CD14-positive monocyte (primary cell): Measurements from ENCODE around the gene HTR7. TPM values are rescaled to one million over a fixed set of nuclear protein-coding genes. Genes with fewer than 3 reads are reported as not detected.

Experiments
- DNase-seq, 3 donors: peaks; one replicate each; pipeline ENCODE4 v3.0.0-alpha.2; 2011 to 2022
- H2AFZ ChIP-seq: 2 replicates; pipeline ENCODE4 v1.6.0; 2012; ENCODE audit warnings: mild to moderate bottlenecking, low read depth, low read length, inconsistent platforms; ENCODE audit not compliant: insufficient read depth, poor library complexity, severe bottlenecking
- H3K27ac ChIP-seq, 2 donors: 1 replicate in 1 of 2; 2 replicates in 1 of 2; pipeline ENCODE4 v1.5.1; 2012 to 2013; ENCODE audit warnings: low read length in 2 of 2, control low read depth in 1 of 2, inconsistent platforms in 1 of 2, low read depth in 1 of 2, mild to moderate bottlenecking in 1 of 2
- H3K27me3 ChIP-seq, 2 donors: one replicate each; pipeline versions ENCODE4 v1.6.0 to v1.6.1; 2011 to 2013; ENCODE audit warnings: low read length in 2 of 2; ENCODE audit not compliant: control insufficient read depth in 2 of 2, insufficient read depth in 2 of 2
- H3K36me3 ChIP-seq, 2 donors: replicated peaks in 1 of 2; 1 replicate in 1 of 2; 2 replicates in 1 of 2; pipeline versions ENCODE4 v1.5.1 to v1.6.1; 2012 to 2013; ENCODE audit warnings: low read length in 2 of 2, control low read depth in 1 of 2, inconsistent platforms in 1 of 2, mild to moderate bottlenecking in 1 of 2; ENCODE audit not compliant: insufficient read depth in 2 of 2, control insufficient read depth in 1 of 2
- H3K4me1 ChIP-seq, 2 donors: 1 replicate in 1 of 2; 2 replicates in 1 of 2; pipeline versions ENCODE4 v1.5.1 to v1.6.1; 2012 to 2013; ENCODE audit warnings: low read length in 2 of 2, control low read depth in 1 of 2, inconsistent platforms in 1 of 2, mild to moderate bottlenecking in 1 of 2, moderate library complexity in 1 of 2; ENCODE audit not compliant: insufficient read depth in 2 of 2, control insufficient read depth in 1 of 2
- H3K4me2 ChIP-seq: replicated peaks from 2 replicates; pipeline ENCODE3; 2012; ENCODE audit warnings: low read length, moderate library complexity, mild to moderate bottlenecking; ENCODE audit not compliant: poor library complexity, severe bottlenecking; ENCODE audit errors: extremely low read depth
- H3K4me3 ChIP-seq, 3 experiments: fragments of 200-600 bp in 1 of 3; sonication (generic) in 1 of 3; replicated peaks in 1 of 3; 1 replicate in 2 of 3; 2 replicates in 1 of 3; pipeline ENCODE4 v1.5.1; 2011 to 2013; ENCODE audit warnings: low read length in 3 of 3, mild to moderate bottlenecking in 3 of 3, control low read depth in 2 of 3, low read depth in 2 of 3, inconsistent platforms in 1 of 3, moderate library complexity in 1 of 3
- H3K79me2 ChIP-seq: 2 replicates; pipeline ENCODE4 v1.6.0; 2012; ENCODE audit warnings: mild to moderate bottlenecking, control low read depth, inconsistent platforms, low read length, moderate library complexity; ENCODE audit not compliant: insufficient read depth
- H3K9ac ChIP-seq: 2 replicates; pipeline ENCODE4 v1.6.0; 2017; ENCODE audit warnings: low read length, mild to moderate bottlenecking; ENCODE audit not compliant: insufficient read depth, poor library complexity, severe bottlenecking
- H3K9me3 ChIP-seq, 2 donors: replicated peaks in 1 of 2; 1 replicate in 1 of 2; 2 replicates in 1 of 2; pipeline versions ENCODE4 v1.5.1 to v1.6.1; 2012 to 2013; ENCODE audit warnings: low read length in 2 of 2, control low read depth in 1 of 2; ENCODE audit not compliant: control insufficient read depth in 1 of 2, insufficient read depth in 1 of 2
- H4K20me1 ChIP-seq: 2 replicates; pipeline ENCODE4 v1.6.0; 2012; ENCODE audit warnings: mild to moderate bottlenecking, low read length, control low read depth, moderate library complexity; ENCODE audit not compliant: insufficient read depth
- H3K27ac Mint-ChIP-seq, 7 donors: one replicate each; pipeline ENCODE4 v1.8.0; 2020; ENCODE audit warnings: mild to moderate bottlenecking in 7 of 7, mixed read lengths in 7 of 7, moderate library complexity in 6 of 7, inconsistent platforms in 2 of 7
- H3K27me3 Mint-ChIP-seq, 3 donors: one replicate each; pipeline ENCODE4 v1.8.0; 2021 to 2022; ENCODE audit warnings: low read depth in 3 of 3, mild to moderate bottlenecking in 3 of 3, mixed read lengths in 3 of 3, moderate library complexity in 3 of 3, inconsistent platforms in 1 of 3
- H3K36me3 Mint-ChIP-seq, 2 donors: one replicate each; pipeline ENCODE4 v1.8.0; 2020; ENCODE audit warnings: mixed read lengths in 2 of 2, inconsistent platforms in 1 of 2, mild to moderate bottlenecking in 1 of 2
- H3K4me1 Mint-ChIP-seq: one replicate; pipeline ENCODE4 v1.8.0; 2020; ENCODE audit warnings: mild to moderate bottlenecking, mixed read lengths
- H3K4me3 Mint-ChIP-seq, 2 donors: one replicate each; pipeline ENCODE4 v1.8.0; 2020; ENCODE audit warnings: mild to moderate bottlenecking in 2 of 2, mixed read lengths in 2 of 2, moderate library complexity in 1 of 2
- H3K9me3 Mint-ChIP-seq, 7 donors: one replicate each; pipeline ENCODE4 v1.8.0; 2020 to 2022; ENCODE audit warnings: mixed read lengths in 7 of 7, mild to moderate bottlenecking in 6 of 7, moderate library complexity in 6 of 7, inconsistent platforms in 2 of 7
- WGBS: methylation state at CpG from one replicate; pipeline ENCODE4 v1.1.5; 2013; ENCODE audit warnings: missing lambda C conversion rate; ENCODE audit not compliant: insufficient coverage; 5-methylcytosine and 5-hydroxymethylcytosine counted together
- intact Hi-C, 2 donors: fragments of 100-400 bp; cut with micrococcal nuclease; formaldehyde crosslinking; loops; one replicate each; pipeline versions ENCODE4 v1.15.0 to v1.15.1; 2023
- polyA plus RNA-seq, 3 donors: library from polyadenylated mRNA; depleted of rRNA in 1 of 3; unstranded in 2 of 3; stranded (reverse) in 1 of 3; fragments of 300-500 nt in 2 of 3; fragments of >200 nt in 1 of 3; fragmentation: Illumina TruSeq in 2 of 3; gene quantifications; 1 replicate in 2 of 3; 2 replicates in 1 of 3; pipeline ENCODE4 v1.2.3, GENCODE V29; 2012 to 2021
- TF ChIP-seq, protein P1 (sequence below): fragments of 200-600 bp; IDR thresholded peaks from one replicate; pipeline ENCODE4 v1.8.0; 2022; ENCODE audit warnings: antibody characterized with exemption, mild to moderate bottlenecking

Gene HTR7
- polyA plus RNA-seq, 3 donors = 0.95 to 1.6 (median 1.1) TPM

DNA sequence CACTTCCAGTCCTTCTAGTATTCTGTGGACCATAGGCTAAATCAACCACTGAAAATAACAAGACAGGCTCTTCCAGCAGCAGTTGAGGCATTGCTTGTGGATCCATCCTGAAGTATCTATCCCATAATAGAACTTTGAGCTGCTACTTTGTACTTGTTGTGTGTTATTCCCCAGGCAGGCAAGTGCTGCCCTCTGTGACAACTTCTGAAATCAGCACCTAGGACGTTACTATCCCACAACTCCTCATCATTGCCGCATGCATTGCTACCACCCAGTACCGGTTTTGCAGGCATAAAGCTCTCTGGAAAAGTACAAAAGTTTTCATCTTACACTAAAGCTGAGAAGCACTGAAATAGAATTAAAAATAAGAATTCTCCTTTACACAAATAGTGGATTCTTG, 145.3 kb downstream of the HTR7 start:
- Mint-ChIP-seq H3K27me3 (peaks cover 0 to 2% (median 2%) of the 10 kb centered on the region in 3 donors), H3K4me1 (no peaks in the 10 kb centered on the region), H3K27ac (no peak overlapping the region), H3K4me3 (no peak overlapping the region), H3K36me3 (no peaks in the 10 kb centered on the region), H3K9me3 (peaks cover 0 to 5% (median 0%) of the 10 kb centered on the region in 7 donors)
- DNase-seq = no peak
- H4K20me1 ChIP-seq = no peaks in the 10 kb centered on the region
- H3K79me2 ChIP-seq = no peaks in the 10 kb centered on the region
- intact Hi-C loops = no loop called here
- TF ChIP-seq, protein P1, sequence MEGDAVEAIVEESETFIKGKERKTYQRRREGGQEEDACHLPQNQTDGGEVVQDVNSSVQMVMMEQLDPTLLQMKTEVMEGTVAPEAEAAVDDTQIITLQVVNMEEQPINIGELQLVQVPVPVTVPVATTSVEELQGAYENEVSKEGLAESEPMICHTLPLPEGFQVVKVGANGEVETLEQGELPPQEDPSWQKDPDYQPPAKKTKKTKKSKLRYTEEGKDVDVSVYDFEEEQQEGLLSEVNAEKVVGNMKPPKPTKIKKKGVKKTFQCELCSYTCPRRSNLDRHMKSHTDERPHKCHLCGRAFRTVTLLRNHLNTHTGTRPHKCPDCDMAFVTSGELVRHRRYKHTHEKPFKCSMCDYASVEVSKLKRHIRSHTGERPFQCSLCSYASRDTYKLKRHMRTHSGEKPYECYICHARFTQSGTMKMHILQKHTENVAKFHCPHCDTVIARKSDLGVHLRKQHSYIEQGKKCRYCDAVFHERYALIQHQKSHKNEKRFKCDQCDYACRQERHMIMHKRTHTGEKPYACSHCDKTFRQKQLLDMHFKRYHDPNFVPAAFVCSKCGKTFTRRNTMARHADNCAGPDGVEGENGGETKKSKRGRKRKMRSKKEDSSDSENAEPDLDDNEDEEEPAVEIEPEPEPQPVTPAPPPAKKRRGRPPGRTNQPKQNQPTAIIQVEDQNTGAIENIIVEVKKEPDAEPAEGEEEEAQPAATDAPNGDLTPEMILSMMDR = no peak
- no peak overlapping the region for H2AFZ ChIP-seq
- H3K27me3 ChIP-seq = no peaks in the 10 kb centered on the region
- no peak overlapping the region for H3K4me2 ChIP-seq
- no peak overlapping the region for H3K4me3 ChIP-seq
- no peaks in the 10 kb centered on the region for H3K4me1 ChIP-seq
- WGBS = no CpG with 5 or more reads among the region's 3 CpGs
- H3K36me3 ChIP-seq = no peaks in the 10 kb centered on the region
- H3K9ac ChIP-seq = no peak overlapping the region
- no peaks in the 10 kb centered on the region for H3K9me3 ChIP-seq
- H3K27ac ChIP-seq = no peak overlapping the region

DNA sequence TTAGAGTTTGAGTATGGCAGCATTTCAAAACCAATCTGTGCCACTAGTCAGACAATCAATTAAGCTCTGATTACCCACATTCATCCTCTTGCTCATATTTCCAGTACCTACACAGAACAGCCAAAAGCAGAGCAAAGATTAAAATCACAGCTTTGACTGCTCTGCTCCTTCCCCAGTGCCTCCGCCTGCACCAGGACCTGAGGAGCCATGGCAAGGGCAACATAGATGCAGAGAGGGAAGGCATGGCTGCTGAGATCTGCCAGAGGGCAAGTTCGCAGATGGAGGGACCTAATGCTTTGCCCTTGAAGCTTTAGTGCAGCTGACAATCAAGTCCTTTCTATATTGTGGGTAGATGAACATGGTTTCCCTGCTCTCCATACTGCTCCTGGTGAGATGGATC, 148.1 kb downstream of the HTR7 start:
- no peak overlapping the region for H3K9ac ChIP-seq
- H4K20me1 ChIP-seq = no peaks in the 10 kb centered on the region
- H3K4me1 ChIP-seq = no peaks in the 10 kb centered on the region
- Mint-ChIP-seq H3K4me3 (no peak overlapping the region), H3K36me3 (no peaks in the 10 kb centered on the region), H3K27ac (no peak overlapping the region), H3K9me3 (peaks cover 0 to 3% (median 0%) of the 10 kb centered on the region in 7 donors), H3K27me3 (peaks cover 0 to 2% (median 0%) of the 10 kb centered on the region in 3 donors), H3K4me1 (no peaks in the 10 kb centered on the region)
- intact Hi-C loops = no loop called here
- WGBS = 100% methylated on average over 1 of the region's 2 CpGs
- H3K27ac ChIP-seq = no peak overlapping the region
- no peak overlapping the region for H2AFZ ChIP-seq
- H3K4me2 ChIP-seq = no peak overlapping the region
- no peaks in the 10 kb centered on the region for H3K9me3 ChIP-seq
- no peak overlapping the region for H3K4me3 ChIP-seq
- H3K79me2 ChIP-seq = no peaks in the 10 kb centered on the region
- TF ChIP-seq, protein P1 = no peak
- no peaks in the 10 kb centered on the region for H3K27me3 ChIP-seq
- no peaks in the 10 kb centered on the region for H3K36me3 ChIP-seq
- DNase-seq = no peak
